UCSD-AML1 (cell line): ENCODE results near the gene ADAMTS13.

ENCODE experiments used
- DNase-seq: peaks from one replicate; lab custom pipeline; 2025; ENCODE audit not compliant: unreplicated experiment; lab: John Stamatoyannopoulos, UW

The ADAMTS13 gene

GRCh38 chr9:133452562-133452961, 30.4 kb downstream of the ADAMTS13 start:
- DNase-seq, result no peak

GRCh38 chr9:133453651-133454050, 31.5 kb downstream of the ADAMTS13 start:
- DNase-seq, result no peak

GRCh38 chr9:133454325-133454724, 32.2 kb downstream of the ADAMTS13 start:
- no peak for DNase-seq

GRCh38 chr9:133454943-133455673, 32.9 kb downstream of the ADAMTS13 start:
- DNase-seq, result no peak

- DNase-seq, result no peak
Measured at GRCh38 chr9:133455936-133456335, 33.8 kb downstream of the ADAMTS13 start.

- no peak for DNase-seq
Measured at GRCh38 chr9:133456409-133456808, 34.2 kb downstream of the ADAMTS13 start.

GRCh38 chr9:133457233-133457632, 35.1 kb downstream of the ADAMTS13 start:
- DNase-seq, result no peak

GRCh38 chr9:133457748-133458147, 35.6 kb downstream of the ADAMTS13 start:
- no peak for DNase-seq

GRCh38 chr9:133458643-133459312, 36.6 kb downstream of the ADAMTS13 start:
- DNase-seq, result peak; percentile 35

- DNase-seq, result peak; percentile 96
Measured at GRCh38 chr9:133459476-133460404, 37.6 kb downstream of the ADAMTS13 start, which contains the start of gene CACFD1. Gene CACFD1, plus strand, starts transcription at chr9:133459978. Its CDS starts 89 bp downstream, at chr9:133460067.

GRCh38 chr9:133460405-133461175, 38.4 kb downstream of the ADAMTS13 start:
- no peak for DNase-seq

GRCh38 chr9:133461975-133462374, 39.8 kb downstream of the ADAMTS13 start:
- no peak for DNase-seq

GRCh38 chr9:133463234-133463863, 41.2 kb downstream of the ADAMTS13 start:
- DNase-seq, result no peak

GRCh38 chr9:133463864-133464615, 41.9 kb downstream of the ADAMTS13 start:
- DNase-seq, result no peak

GRCh38 chr9:133464638-133465037, 42.5 kb downstream of the ADAMTS13 start:
- no peak for DNase-seq

- no peak for DNase-seq
Measured at GRCh38 chr9:133465984-133466383, 43.8 kb downstream of the ADAMTS13 start.

- no peak for DNase-seq
Measured at GRCh38 chr9:133467101-133467500, 44.9 kb downstream of the ADAMTS13 start.

- DNase-seq, result no peak
Measured at GRCh38 chr9:133468374-133468773, 46.2 kb downstream of the ADAMTS13 start.

- DNase-seq, result no peak
Measured at GRCh38 chr9:133468777-133469421, 46.7 kb downstream of the ADAMTS13 start.
